HepG2 (cell line): ENCODE data around the gene PKP3. TPM values are rescaled to one million over a fixed set of nuclear protein-coding genes. Genes with fewer than 3 reads are reported as not detected.

Experiments used
- ATAC-seq: fragments of 200-7000 bp; cut with Tn5 transposase; 3 replicates; pipeline ENCODE4 v1.9.1; 2020; ENCODE audit warnings: mild to moderate bottlenecking, moderate library complexity
- BruUV-seq: library from RNA; stranded (reverse); fragments of 400-500 nt; replicated peaks from 2 replicates; lab custom pipeline; 2021; lab: Mats Ljungman, UMichigan
- CTCF ChIA-PET: fragments of 300-600 bp; formaldehyde crosslinking; extraction: SDS; loops from one replicate; lab custom pipeline; 2021; ENCODE audit warnings: low total read pairs, inconsistent platforms, low intra/inter-chr PET ratio; lab: Yijun Ruan, JAX
- POLR2A ChIA-PET: fragments of 350-600 bp; sonication (Branson Sonifier 250); formaldehyde crosslinking; loops from one replicate; lab custom pipeline; 2020; ENCODE audit warnings: antibody characterized with exemption, inconsistent platforms; lab: Yijun Ruan, JAX
- DNase-seq: peaks from one replicate; pipeline ENCODE4 v3.0.0-alpha.2; 2015; ENCODE audit warnings: low spot score
- FAIRE-seq: peaks from 3 replicates; lab custom pipeline; 2011; peaks lifted over from hg19 to GRCh38; lab: Jason Lieb, UNC
- H2AFZ ChIP-seq: one replicate; pipeline ENCODE4 v1.6.1; 2011; ENCODE audit warnings: low read length, inconsistent platforms
- H3K27ac ChIP-seq: fragments of 300-600 bp; 3 replicates; pipeline ENCODE4 v1.8.0; 2011; ENCODE audit warnings: mixed run types, mild to moderate bottlenecking, mixed read lengths, low read length, inconsistent platforms; ENCODE audit not compliant: insufficient read depth; ENCODE audit errors: extremely low read length
- H3K27me3 ChIP-seq, 2 experiments: fragments of 200-600 bp in 1 of 2; 2 replicates in 1 of 2; 3 replicates in 1 of 2; pipeline versions ENCODE4 v1.6.0 to v1.8.0; 2011; ENCODE audit warnings: low read length in 2 of 2, mild to moderate bottlenecking in 2 of 2, moderate library complexity in 2 of 2, inconsistent platforms in 1 of 2; ENCODE audit not compliant: insufficient read depth in 2 of 2, control insufficient read depth in 1 of 2
- H3K36me3 ChIP-seq, 2 experiments: fragments of 200-600 bp in 1 of 2; replicated peaks in 1 of 2; 2 replicates in 1 of 2; 3 replicates in 1 of 2; pipeline versions ENCODE4 v1.5.1 to v1.8.0; 2011; ENCODE audit warnings: low read length in 2 of 2, inconsistent platforms in 1 of 2; ENCODE audit not compliant: insufficient read depth in 2 of 2, control insufficient read depth in 1 of 2
- H3K4me1 ChIP-seq: 2 replicates; pipeline ENCODE4 v1.5.1; 2012; ENCODE audit warnings: low read length, inconsistent platforms; ENCODE audit not compliant: insufficient read depth
- H3K4me2 ChIP-seq: 2 replicates; pipeline ENCODE4 v1.6.0; 2011; ENCODE audit warnings: low read depth, low read length, inconsistent platforms
- H3K4me3 ChIP-seq, 3 experiments: fragments of 200-600 bp in 1 of 3; sonication (generic), shearing (Covaris generic) in 1 of 3; replicated peaks in 1 of 3; 2 replicates each; pipeline ENCODE4 v1.5.1; 2011 to 2016; ENCODE audit warnings: low read length in 3 of 3, inconsistent platforms in 2 of 3, low read depth in 2 of 3, mild to moderate bottlenecking in 2 of 3, control low read depth in 1 of 3, mixed read lengths in 1 of 3; ENCODE audit not compliant: insufficient read depth in 1 of 3
- H3K79me2 ChIP-seq: one replicate; pipeline ENCODE4 v1.6.1; 2011; ENCODE audit warnings: low read length, inconsistent platforms; ENCODE audit not compliant: insufficient read depth
- H3K9ac ChIP-seq: 2 replicates; pipeline ENCODE4 v1.6.0; 2011; ENCODE audit warnings: mild to moderate bottlenecking, low read depth, low read length, inconsistent platforms; ENCODE audit not compliant: insufficient read depth
- H3K9me3 ChIP-seq: 2 replicates; pipeline ENCODE4 v1.5.1; 2012; ENCODE audit warnings: mild to moderate bottlenecking, low read length
- H4K20me1 ChIP-seq: 2 replicates; pipeline ENCODE4 v1.6.0; 2011; ENCODE audit warnings: inconsistent platforms, mild to moderate bottlenecking, low read length, moderate library complexity; ENCODE audit not compliant: insufficient read depth
- ASH2L ChIP-seq: fragments of 300-600, 200-600 bp; sonication (generic); IDR thresholded peaks from 2 replicates; pipeline ENCODE4 v1.7.0; 2017; ENCODE audit warnings: low read depth, mild to moderate bottlenecking, moderate library complexity, mixed read lengths, low read length; ENCODE audit not compliant: insufficient read length
- DR1 ChIP-seq: sonication (generic); formaldehyde crosslinking; IDR thresholded peaks from 2 replicates; pipeline ENCODE4 v1.8.0; 2021; ENCODE audit warnings: mild to moderate bottlenecking, missing genetic modification reagents, inconsistent platforms
- HBP1 ChIP-seq: IDR thresholded peaks from 2 replicates; pipeline ENCODE4 v1.6.1; 2016; ENCODE audit warnings: low read depth, control low read depth
- MATR3 ChIP-seq: sonication (generic); formaldehyde crosslinking; IDR thresholded peaks from 2 replicates; pipeline ENCODE4 v1.4.0; 2020; ENCODE audit warnings: missing genetic modification reagents
- RORA ChIP-seq: sonication (generic); formaldehyde crosslinking; IDR thresholded peaks from 2 replicates; pipeline ENCODE4 v1.5.0; 2020; ENCODE audit warnings: mild to moderate bottlenecking, missing genetic modification reagents, moderate library complexity
- SP2 ChIP-seq: sonication (generic); formaldehyde crosslinking; IDR thresholded peaks from 2 replicates; pipeline ENCODE4 v1.5.1; 2020; ENCODE audit warnings: mild to moderate bottlenecking, missing genetic modification reagents
- SP5 ChIP-seq: IDR thresholded peaks from 2 replicates; pipeline ENCODE4 v1.6.1; 2016; ENCODE audit warnings: low read depth, borderline replicate concordance
- TBX3 ChIP-seq: fragments of 450-650 bp; IDR thresholded peaks from 2 replicates; pipeline ENCODE4 v1.6.1; 2017; ENCODE audit warnings: antibody characterized with exemption, mild to moderate bottlenecking, inconsistent platforms, borderline replicate concordance
- ZFP1 ChIP-seq: IDR thresholded peaks from 2 replicates; pipeline ENCODE4 v1.6.1; 2016
- ZNF142 ChIP-seq: sonication (generic); formaldehyde crosslinking; IDR thresholded peaks from 2 replicates; pipeline ENCODE4 v1.4.0; 2020; ENCODE audit warnings: missing genetic modification reagents
- ZNF205 ChIP-seq: IDR thresholded peaks from 2 replicates; pipeline ENCODE4 v1.6.1; 2018; ENCODE audit warnings: missing biosample characterization, missing genetic modification reagents
- ZNF790 ChIP-seq: sonication (generic); formaldehyde crosslinking; IDR thresholded peaks from 2 replicates; pipeline ENCODE4 v1.8.0; 2022; ENCODE audit warnings: missing genetic modification reagents, mild to moderate bottlenecking, borderline replicate concordance
- WGBS: methylation state at CpG from one replicate; pipeline ENCODE4 v1.1.6; 2017; ENCODE audit warnings: low lambda C conversion rate; 5-methylcytosine and 5-hydroxymethylcytosine counted together
- in situ Hi-C: cut with HindIII; loops from 2 replicates; pipeline ENCODE4 v1.10.0; 2017; ENCODE audit warnings: low pct_unique_long_range_greater_than_20kb; ENCODE audit not compliant: extremely low pct_ligation_motif_present
- intact Hi-C: fragments of 100-400 bp; cut with micrococcal nuclease; formaldehyde crosslinking; loops from one replicate; pipeline ENCODE4 v1.10.0; 2022; ENCODE audit not compliant: unreplicated experiment
- polyA plus RNA-seq, 8 experiments: library from polyadenylated mRNA; depleted of rRNA in 3 of 8; stranded (reverse) in 7 of 8; unstranded in 1 of 8; fragments of >200 nt; fragmentation: Illumina TruSeq in 4 of 8; extraction: Trizol in 4 of 8; gene quantifications; 2 replicates each; pipeline versions ENCODE4 v1.2.1 to v1.2.3, GENCODE V29; 2011 to 2016; ENCODE audit warnings: low read depth in 4 of 8, missing spikeins in 1 of 8, mixed read lengths in 1 of 8; ENCODE audit not compliant: insufficient read depth in 1 of 8
- total RNA-seq, 5 experiments: library from RNA; depleted of rRNA; stranded (reverse); fragments of >200 nt; fragmentation: Illumina TruSeq; extraction: Trizol; gene quantifications; 2 replicates each; pipeline ENCODE4 v1.2.3, GENCODE V29; 2016; ENCODE audit warnings: low read depth in 1 of 5
- TF ChIP-seq, protein P1 (sequence below): sonication (generic); formaldehyde crosslinking; IDR thresholded peaks from 2 replicates; pipeline ENCODE4 v1.5.0; 2020; ENCODE audit warnings: mild to moderate bottlenecking, low read depth, missing genetic modification reagents, borderline replicate concordance

The PKP3 gene
- total and polyA plus RNA-seq, 2 of the 13 experiments (the other 11 are each of a cell fraction or from before 2014, with no cell fraction given), result 18.0 to 28.7 TPM

DNA sequence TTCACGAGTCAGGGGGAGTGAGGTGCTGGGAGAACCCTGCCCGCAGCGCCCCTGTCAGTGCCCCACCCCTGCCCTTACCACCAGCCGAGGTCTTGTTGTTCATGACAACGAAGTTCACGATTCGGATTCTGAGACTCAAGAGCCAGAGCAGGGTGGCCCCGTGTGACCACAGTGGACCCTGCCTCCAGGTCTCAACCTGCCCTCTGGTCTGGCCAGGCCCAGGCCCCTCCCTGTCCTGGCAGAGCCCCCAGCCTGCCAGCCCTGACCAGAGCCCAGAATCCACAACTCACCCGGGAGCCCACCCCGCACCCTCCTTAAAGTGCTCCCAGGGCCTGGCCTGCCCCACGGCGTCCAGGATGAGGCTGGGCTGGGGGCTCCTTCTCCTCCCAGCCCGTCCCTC, 37.9 kb downstream of the PKP3 start:
- no peaks in the 10 kb centered on the region for H3K27me3 ChIP-seq
- CTCF ChIA-PET, result no interaction called here
- no peaks in the 10 kb centered on the region for H3K9me3 ChIP-seq
- in situ Hi-C loops (no loop called here), intact Hi-C loops (no loop called here)
- FAIRE-seq (no peak), ATAC-seq (no peak; the same call in 1 of the 3 replicates), DNase-seq (no peak)
- no peaks in the 10 kb centered on the region for H4K20me1 ChIP-seq
- 73% methylated on average over 3 of the region's 13 CpGs for WGBS
- no peak overlapping the region for H3K4me3 ChIP-seq
- BruUV-seq, result no TSS peak
- no peaks in the 10 kb centered on the region for H3K79me2 ChIP-seq
- H3K4me1 ChIP-seq, result no peaks in the 10 kb centered on the region
- no peaks in the 10 kb centered on the region for H3K36me3 ChIP-seq
- no peak overlapping the region for H3K4me2 ChIP-seq
- POLR2A ChIA-PET, result no interaction called here
- no peak overlapping the region for H3K27ac ChIP-seq
- TF ChIP-seq ZNF142 (CRISPR knock-in tag) (no peak), DR1 (CRISPR knock-in tag) (no peak), TBX3 (no peak), ZNF205 (CRISPR knock-in tag) (no peak), MATR3 (no peak), SP5 (CRISPR knock-in tag) (no peak), ASH2L (no peak), ZNF790 (CRISPR knock-in tag) (no peak), SP2 (no peak), RORA (no peak), ZFP1 (no peak), HBP1 (no peak)
- TF ChIP-seq, protein P1, sequence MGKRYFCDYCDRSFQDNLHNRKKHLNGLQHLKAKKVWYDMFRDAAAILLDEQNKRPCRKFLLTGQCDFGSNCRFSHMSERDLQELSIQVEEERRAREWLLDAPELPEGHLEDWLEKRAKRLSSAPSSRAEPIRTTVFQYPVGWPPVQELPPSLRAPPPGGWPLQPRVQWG, result no peak
- H3K9ac ChIP-seq, result no peak overlapping the region
- no peak overlapping the region for H2AFZ ChIP-seq
